HG02981 (cell line): ENCODE measurements around the gene FBXO8.
"Not testable (repeated sequence)": the region's sequence is repeated elsewhere in the genome, so short reads cannot be mapped to it uniquely, and the experiment has no call there.

Experiments
- ATAC-seq: cut with Tn5 transposase; IDR thresholded peaks from one replicate; pipeline ENCODE4 v1.9.1; 2021; ENCODE audit warnings: mild to moderate bottlenecking, moderate library complexity; ENCODE audit not compliant: unreplicated experiment

Gene FBXO8, protein sequence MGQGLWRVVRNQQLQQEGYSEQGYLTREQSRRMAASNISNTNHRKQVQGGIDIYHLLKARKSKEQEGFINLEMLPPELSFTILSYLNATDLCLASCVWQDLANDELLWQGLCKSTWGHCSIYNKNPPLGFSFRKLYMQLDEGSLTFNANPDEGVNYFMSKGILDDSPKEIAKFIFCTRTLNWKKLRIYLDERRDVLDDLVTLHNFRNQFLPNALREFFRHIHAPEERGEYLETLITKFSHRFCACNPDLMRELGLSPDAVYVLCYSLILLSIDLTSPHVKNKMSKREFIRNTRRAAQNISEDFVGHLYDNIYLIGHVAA

DNA sequence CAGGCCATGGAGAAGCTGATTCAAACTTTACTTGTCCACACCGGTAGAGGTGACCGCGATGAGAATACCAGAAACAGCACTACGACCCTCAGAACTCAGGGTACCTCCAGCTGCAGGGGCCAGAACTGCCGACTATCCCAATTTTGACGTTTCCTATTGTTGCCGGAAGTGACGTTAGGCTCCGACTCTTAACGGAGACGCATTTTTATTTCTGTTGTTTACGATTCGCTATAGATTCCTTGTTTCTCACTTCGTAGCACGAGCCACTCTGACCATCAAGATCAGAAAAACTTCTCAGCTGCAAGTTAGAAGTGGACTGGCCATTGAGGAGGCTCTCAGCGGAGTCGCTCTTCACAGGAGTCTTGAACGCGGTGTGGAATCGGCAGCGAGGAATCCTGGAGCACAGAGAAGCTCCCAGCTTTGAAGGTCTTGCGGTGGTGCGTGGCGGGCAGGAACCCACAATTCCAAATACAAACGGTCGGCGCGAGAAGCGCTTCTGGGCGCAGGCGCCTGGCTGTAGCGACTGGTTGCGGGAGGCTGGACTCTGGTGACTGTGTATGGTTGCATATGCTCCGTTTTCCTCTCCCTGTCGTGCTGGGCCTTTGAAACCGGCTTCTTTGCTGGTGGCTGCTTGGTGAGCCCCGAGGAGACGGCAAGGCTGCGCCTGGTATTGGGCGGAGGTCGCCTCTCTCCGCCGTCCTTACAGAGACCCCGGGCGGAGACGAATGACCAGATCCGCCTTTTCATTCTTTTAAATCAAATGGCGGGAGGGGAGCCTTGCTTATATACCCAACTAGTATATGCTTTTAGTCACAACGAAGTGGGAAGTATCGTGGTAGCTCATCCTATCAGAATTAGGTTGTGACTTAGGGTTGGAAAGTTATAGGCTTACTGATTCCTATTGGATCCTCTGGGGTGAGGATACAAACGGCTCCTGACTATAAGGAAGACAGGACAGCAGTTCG is at the start of gene FBXO8, which contains the start of gene CEP44:
Gene FBXO8, minus strand, starts transcription at position 161 of the 965 bp plus-strand sequence. CDS start 20,575 bp downstream, outside the sequence.
Gene CEP44, plus strand, starts transcription at position 405 of the 965 bp plus-strand sequence. CDS start 15,211 bp downstream, outside the sequence.
- ATAC-seq: peak; percentile 43

DNA sequence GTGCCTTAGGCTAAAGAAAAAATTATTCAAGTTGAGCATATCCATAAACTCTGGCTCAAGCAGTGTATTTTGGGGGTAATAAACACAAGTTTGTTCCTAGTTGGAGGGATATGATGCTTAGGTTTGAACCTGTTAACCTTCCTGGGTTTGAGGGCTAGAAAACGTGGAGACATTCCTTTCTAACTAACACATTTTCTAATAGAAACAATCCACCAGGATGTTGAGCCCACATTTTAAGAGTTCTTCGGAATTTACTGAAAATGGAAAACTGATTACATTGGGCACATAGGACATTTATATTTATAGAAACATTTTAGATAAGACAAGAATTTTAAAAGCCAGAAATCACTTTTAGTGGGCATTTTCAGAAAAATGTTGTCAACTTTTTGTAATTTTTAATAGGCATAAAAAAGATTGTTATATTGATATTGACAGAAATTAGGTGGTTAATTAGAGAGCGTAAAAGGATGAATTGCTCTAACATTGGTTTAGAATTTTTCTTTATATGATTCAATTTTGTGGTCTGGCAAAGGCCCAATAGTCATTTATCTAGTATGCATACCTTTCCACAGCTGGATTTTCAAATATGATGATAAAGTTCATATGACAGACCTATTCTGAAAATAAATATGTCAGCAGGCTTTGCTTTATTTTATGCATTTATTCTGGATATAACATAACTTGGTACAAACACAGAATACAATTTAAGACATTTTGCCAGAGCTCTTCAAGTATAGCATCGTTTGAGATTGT is 49.5 kb upstream of the FBXO8 start:
- ATAC-seq: no peak

- no peak for ATAC-seq
These were observed 41.3 kb upstream of the FBXO8 start for GRCh38 chr4:174324725-174325124.

DNA sequence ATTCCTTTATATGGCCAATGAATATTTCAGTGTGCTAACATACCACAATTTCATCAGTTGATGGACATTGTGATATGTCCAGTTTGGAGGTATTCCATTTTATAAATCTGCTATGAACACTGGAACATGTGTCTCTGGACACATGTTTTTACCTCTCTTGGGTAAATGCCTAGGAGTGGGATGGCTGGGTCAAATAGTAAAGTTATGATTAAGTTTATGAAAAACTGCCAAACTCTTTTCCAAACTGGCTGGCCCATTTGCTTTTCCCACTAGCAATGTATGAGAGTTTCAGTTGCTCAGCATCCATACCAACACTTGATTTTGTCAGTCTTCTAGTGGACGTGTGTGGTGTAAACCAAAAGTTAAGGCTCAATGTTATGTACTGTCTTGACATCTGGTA is 40.8 kb upstream of the FBXO8 start:
- ATAC-seq: no peak

DNA sequence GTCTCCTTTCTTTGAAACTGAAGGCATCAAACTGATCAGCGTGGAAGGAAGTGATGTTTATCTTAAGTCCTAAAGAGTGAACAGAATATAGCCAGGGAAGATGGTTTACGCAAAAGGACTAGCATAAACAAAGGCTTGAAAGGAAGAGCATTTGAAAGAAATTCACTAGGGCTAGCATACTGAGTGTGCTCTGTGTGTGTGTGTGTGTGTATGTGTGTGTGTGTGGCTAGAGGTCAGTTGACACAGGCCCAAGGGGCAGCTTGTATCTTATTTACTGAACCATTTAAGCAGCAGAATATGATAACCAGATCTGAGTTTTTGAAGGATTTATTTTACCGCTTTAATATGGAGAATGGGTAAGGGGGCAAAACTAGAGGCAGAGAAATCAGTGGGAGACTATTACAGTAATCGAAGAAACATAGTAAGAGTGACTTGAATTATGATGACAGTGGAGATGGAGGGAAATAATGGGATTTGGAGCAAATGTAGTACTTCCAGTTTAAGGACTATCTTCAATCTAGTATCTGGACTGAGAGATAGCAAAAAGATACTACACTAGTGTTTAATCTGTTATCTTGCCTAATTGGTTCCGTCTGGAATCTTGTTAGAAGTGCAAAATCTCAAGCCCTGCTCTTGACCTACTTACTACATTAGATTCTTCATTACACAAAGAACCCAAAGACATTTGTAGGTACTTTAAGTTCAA is 37.2 kb upstream of the FBXO8 start:
- ATAC-seq: no peak

- ATAC-seq: no peak
These were observed 35.6 kb upstream of the FBXO8 start for GRCh38 chr4:174318829-174319764.

- no peak for ATAC-seq
These were observed 34.1 kb upstream of the FBXO8 start for GRCh38 chr4:174317531-174317930.

DNA sequence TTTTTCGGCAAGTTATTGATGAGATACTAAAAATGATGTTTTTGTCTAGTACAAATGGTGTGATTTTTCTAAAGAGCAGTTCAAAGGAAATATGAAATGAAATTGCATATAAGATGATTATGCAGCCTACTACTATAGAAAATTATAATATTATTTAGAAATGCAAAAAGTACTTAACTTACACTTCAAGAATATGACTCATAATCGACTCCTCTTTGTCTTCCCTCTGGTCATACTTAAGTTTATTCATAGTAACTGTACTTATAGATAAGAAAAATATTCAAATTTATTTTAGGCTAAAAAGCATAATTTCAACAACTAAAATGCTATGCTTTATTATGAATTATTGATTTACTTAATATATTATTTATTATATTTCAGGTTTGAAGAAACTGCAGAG is 33.5 kb upstream of the FBXO8 start:
- no peak for ATAC-seq

- ATAC-seq: no peak
These were observed 33.1 kb upstream of the FBXO8 start for GRCh38 chr4:174316546-174316945.

DNA sequence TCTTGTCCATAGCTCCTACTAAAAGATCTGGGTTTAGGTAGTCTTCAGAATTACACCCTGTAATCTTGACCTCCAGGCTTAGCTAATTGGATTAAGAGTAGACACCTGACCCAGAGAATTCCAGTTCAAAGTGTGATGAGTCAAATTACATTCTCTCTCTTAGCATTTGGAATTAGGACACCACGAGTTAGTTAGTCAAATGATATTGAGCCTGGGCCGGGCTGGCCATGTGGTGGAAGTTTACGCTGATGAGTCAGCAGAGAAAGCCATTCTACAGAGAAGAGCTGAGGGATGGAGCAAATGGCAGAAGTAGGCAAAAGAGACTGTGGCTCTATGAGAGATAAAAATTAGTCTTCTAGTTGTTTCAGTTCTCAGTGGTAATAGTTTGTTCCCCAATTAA is 31.3 kb upstream of the FBXO8 start:
- ATAC-seq: no peak

DNA sequence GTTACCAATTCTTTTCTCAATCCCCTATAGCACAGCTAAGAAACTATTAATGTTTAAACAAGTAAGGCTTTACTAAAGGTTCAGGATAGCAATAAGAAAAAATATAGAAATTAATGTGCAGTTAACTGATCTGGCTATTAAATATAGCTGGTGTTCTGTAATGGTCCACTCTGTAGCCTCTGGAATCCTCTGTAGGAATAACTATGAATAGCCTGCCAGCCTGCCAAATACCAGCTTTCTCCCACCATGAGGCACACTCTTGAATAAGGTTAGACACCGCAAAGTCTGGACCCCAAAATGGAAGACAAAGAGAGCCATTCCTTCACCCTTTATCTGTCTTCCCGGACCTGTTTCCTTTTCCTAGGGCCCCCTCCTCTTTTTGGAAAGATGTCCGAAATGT is 30.8 kb upstream of the FBXO8 start:
- ATAC-seq: no peak

DNA sequence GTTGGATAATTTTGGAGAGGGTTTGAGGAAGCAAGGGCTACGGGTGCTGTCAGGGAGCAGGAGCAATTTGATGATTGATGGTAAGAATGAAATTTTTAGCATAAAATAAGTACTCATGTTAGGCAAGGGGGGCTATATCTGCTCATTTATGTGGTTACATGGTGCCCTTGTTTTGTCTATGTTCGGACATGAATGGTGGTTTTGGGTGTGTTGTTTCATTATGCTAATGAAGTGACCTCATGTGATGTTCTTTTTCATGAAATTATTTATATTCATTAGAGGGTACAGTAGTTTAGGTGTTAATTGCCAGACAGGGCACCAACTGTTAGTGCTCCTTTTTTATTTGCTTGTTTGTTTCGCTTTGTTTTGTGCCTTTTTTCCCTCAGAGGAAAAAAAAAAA is 29.5 kb upstream of the FBXO8 start:
- ATAC-seq: no peak

GRCh38 chr4:174307694-174308093 is 24.2 kb upstream of the FBXO8 start:
- ATAC-seq: no peak

DNA sequence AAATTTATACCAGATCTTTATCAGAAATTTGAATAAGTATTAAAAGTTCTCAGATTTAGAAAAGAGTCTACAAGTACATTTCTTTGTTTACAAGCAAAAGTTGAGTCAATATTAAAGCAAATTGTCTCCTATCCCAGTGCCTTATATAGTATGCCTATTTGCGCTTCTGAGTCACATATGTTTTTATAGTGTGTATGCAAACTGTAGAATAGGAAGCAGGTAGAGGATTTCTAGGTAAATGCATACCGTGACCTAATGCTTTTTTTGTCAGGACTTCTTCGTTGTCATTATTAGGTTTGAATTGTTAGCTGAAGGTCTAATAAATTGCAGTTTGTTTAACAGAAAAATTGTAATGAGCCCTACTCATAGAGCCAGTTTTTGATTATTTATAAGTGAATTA is 22.5 kb upstream of the FBXO8 start:
- no peak for ATAC-seq

DNA sequence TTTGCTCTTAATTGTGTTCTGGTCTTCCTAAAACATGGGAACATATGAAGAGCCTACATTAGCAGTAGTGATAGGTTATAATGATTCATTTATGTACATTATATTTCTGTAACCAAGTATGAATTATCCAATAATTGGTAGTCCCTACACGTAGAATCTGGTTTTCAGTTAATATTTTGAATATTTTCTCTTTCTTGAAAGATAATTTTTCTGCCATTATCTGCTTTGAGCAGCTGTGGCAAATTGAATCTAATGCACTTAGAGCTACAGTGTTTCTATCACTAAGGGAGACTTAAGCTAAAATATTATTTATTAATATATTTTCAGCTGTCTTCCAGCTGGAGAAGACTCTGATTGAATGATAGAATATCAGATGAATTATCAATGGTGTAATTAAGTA is 21.2 kb upstream of the FBXO8 start:
- ATAC-seq: no peak

- ATAC-seq: no peak
These were observed 20.2 kb upstream of the FBXO8 start for GRCh38 chr4:174303687-174304086.

GRCh38 chr4:174295142-174295541 is 11.7 kb upstream of the FBXO8 start:
- ATAC-seq: not testable (repeated sequence)

GRCh38 chr4:174294641-174295040 is 11.2 kb upstream of the FBXO8 start:
- not testable (repeated sequence) for ATAC-seq

- ATAC-seq: no peak
These were observed 9.0 kb upstream of the FBXO8 start for GRCh38 chr4:174292473-174292872.
